HepG2 (cell line): ENCODE data around the gene NACC2. TPM values are rescaled to one million over a fixed set of nuclear protein-coding genes. Genes with fewer than 3 reads are reported as not detected.
A peak's percentile ranks its signal among the peaks of the same experiment; 100 is the strongest.

Source experiments
- ARID3A ChIP-seq: IDR thresholded peaks from 2 replicates; pipeline ENCODE4 v1.6.1; 2012; ENCODE audit warnings: low read depth, low read length, improper control_type of control experiment
- ARID5B ChIP-seq: IDR thresholded peaks from 2 replicates; pipeline ENCODE4 v1.4.0; 2020; ENCODE audit warnings: mild to moderate bottlenecking, missing genetic modification reagents
- DR1 ChIP-seq: sonication (generic); formaldehyde crosslinking; IDR thresholded peaks from 2 replicates; pipeline ENCODE4 v1.8.0; 2021; ENCODE audit warnings: mild to moderate bottlenecking, missing genetic modification reagents, inconsistent platforms
- FOXA1 ChIP-seq, 2 experiments: fragments of 450-650 bp in 1 of 2; sonication (generic) in 1 of 2; formaldehyde crosslinking in 1 of 2; IDR thresholded peaks; 2 replicates each; pipeline versions ENCODE4 v1.4.0 to v1.6.1; 2016 to 2020; ENCODE audit warnings: missing genetic modification reagents in 1 of 2
- FOXP4 ChIP-seq: sonication (generic); formaldehyde crosslinking; IDR thresholded peaks from 2 replicates; pipeline ENCODE4 v1.4.0; 2020; ENCODE audit warnings: missing genetic modification reagents
- HMGXB4 ChIP-seq, 2 experiments: sonication (generic) in 1 of 2; formaldehyde crosslinking in 1 of 2; IDR thresholded peaks; 2 replicates each; pipeline versions ENCODE4 v1.4.0 to v1.6.1; 2018 to 2020; ENCODE audit warnings: missing genetic modification reagents in 2 of 2, borderline replicate concordance in 1 of 2, low read depth in 1 of 2, mild to moderate bottlenecking in 1 of 2, missing biosample characterization in 1 of 2
- HNRNPLL ChIP-seq: fragments of 200-400 bp; formaldehyde crosslinking; IDR thresholded peaks from 2 replicates; pipeline ENCODE4 v1.6.1; 2017; ENCODE audit warnings: mild to moderate bottlenecking, low read depth, low read length; ENCODE audit not compliant: poor library complexity, severe bottlenecking
- MZF1 ChIP-seq: sonication (generic); formaldehyde crosslinking; IDR thresholded peaks from 2 replicates; pipeline ENCODE4 v1.8.1; 2023; ENCODE audit warnings: mild to moderate bottlenecking, missing genetic modification reagents, borderline replicate concordance
- NBN ChIP-seq: fragments of 450-650 bp; conservative IDR thresholded peaks from 2 replicates; pipeline ENCODE4 v1.6.1; 2017
- POLR2A ChIP-seq, 2 experiments: IDR thresholded peaks; 2 replicates each; pipeline ENCODE4 v1.6.1; 2011; ENCODE audit warnings: low read depth in 2 of 2, low read length in 2 of 2, mild to moderate bottlenecking in 1 of 2, moderate library complexity in 1 of 2; ENCODE audit not compliant: insufficient read depth in 1 of 2
- RFX3 ChIP-seq: IDR thresholded peaks from 2 replicates; pipeline ENCODE4 v1.6.1; 2016; ENCODE audit warnings: missing biosample characterization, missing genetic modification reagents
- SRSF4 ChIP-seq: fragments of 200-400 bp; formaldehyde crosslinking; IDR thresholded peaks from one replicate; pipeline ENCODE4 v1.6.1; 2018; ENCODE audit warnings: mild to moderate bottlenecking, low read depth, low read length, moderate library complexity; ENCODE audit not compliant: poor library complexity, severe bottlenecking
- ZFP62 ChIP-seq: sonication (generic); formaldehyde crosslinking; IDR thresholded peaks from 2 replicates; pipeline ENCODE4 v1.4.0; 2020; ENCODE audit warnings: missing genetic modification reagents
- ZNF460 ChIP-seq: sonication (generic); formaldehyde crosslinking; IDR thresholded peaks from 2 replicates; pipeline ENCODE4 v1.5.1; 2020; ENCODE audit warnings: missing genetic modification reagents, mild to moderate bottlenecking, borderline replicate concordance
- ZNF501 ChIP-seq: sonication (generic); formaldehyde crosslinking; IDR thresholded peaks from 2 replicates; pipeline ENCODE4 v1.5.1; 2020; ENCODE audit warnings: mild to moderate bottlenecking, moderate library complexity, missing genetic modification reagents
- ZNF839 ChIP-seq: sonication (generic); formaldehyde crosslinking; IDR thresholded peaks from 2 replicates; pipeline ENCODE4 v1.4.0; 2020; ENCODE audit warnings: missing genetic modification reagents, mild to moderate bottlenecking, borderline replicate concordance
- ZSCAN5A ChIP-seq: sonication (generic); formaldehyde crosslinking; IDR thresholded peaks from 2 replicates; pipeline ENCODE4 v1.8.0; 2022; ENCODE audit warnings: mild to moderate bottlenecking, missing genetic modification reagents, borderline replicate concordance
- polyA plus RNA-seq, 8 experiments: library from polyadenylated mRNA; depleted of rRNA in 3 of 8; stranded (reverse) in 7 of 8; unstranded in 1 of 8; fragments of >200 nt; fragmentation: Illumina TruSeq in 4 of 8; extraction: Trizol in 4 of 8; gene quantifications; 2 replicates each; pipeline versions ENCODE4 v1.2.1 to v1.2.3, GENCODE V29; 2011 to 2016; ENCODE audit warnings: low read depth in 4 of 8, missing spikeins in 1 of 8, mixed read lengths in 1 of 8; ENCODE audit not compliant: insufficient read depth in 1 of 8
- total RNA-seq, 5 experiments: library from RNA; depleted of rRNA; stranded (reverse); fragments of >200 nt; fragmentation: Illumina TruSeq; extraction: Trizol; gene quantifications; 2 replicates each; pipeline ENCODE4 v1.2.3, GENCODE V29; 2016; ENCODE audit warnings: low read depth in 1 of 5

The NACC2 gene
- total and polyA plus RNA-seq, 2 of the 13 experiments (the other 11 are each of a cell fraction or from before 2014, with no cell fraction given): 5.9 to 12.3 TPM

GRCh38 chr9:136007934-136008692 is 87.0 kb downstream of the NACC2 start (continued):
- TF ChIP-seq FOXP4 (peak; percentile 14; the same call in 1 of the 2 replicates), ARID3A (no peak), ZFP62 (CRISPR knock-in tag) (no peak), FOXA1 (IDR thresholded peaks at IDR 0.05) (no peak), FOXA1 (CRISPR knock-in tag; IDR thresholded peaks at IDR 0.05) (peak; percentile 50; the same call in 1 of the 2 replicates), ZNF501 (CRISPR knock-in tag) (peak; percentile 56; the same call in 1 of the 2 replicates), ZNF460 (CRISPR knock-in tag) (no peak), DR1 (CRISPR knock-in tag) (no peak), HNRNPLL (peak; percentile 28), NBN (no peak), POLR2A (IDR thresholded peaks at IDR 0.05; ENCODE audit: insufficient read depth in 1 of 2, low read depth in 2 of 2, low read length in 2 of 2) (no peak), RFX3 (CRISPR knock-in tag) (no peak), SRSF4 (no peak), MZF1 (no peak), ZSCAN5A (CRISPR knock-in tag) (no peak), ARID5B (peak; percentile 72), ZNF839 (CRISPR knock-in tag) (no peak), HMGXB4 (CRISPR knock-in tag; IDR thresholded peaks at IDR 0.05; ENCODE audit: borderline replicate concordance in 1 of 2, low read depth in 1 of 2) (no peak)
